MG63 (cell line): ENCODE measurements around the gene CDRT4. TPM values are rescaled to one million over a fixed set of nuclear protein-coding genes. Genes with fewer than 3 reads are reported as not detected.
A peak's percentile ranks its signal among the peaks of the same experiment; 100 is the strongest.
"Not testable (repeated sequence)": the region's sequence is repeated elsewhere in the genome, so short reads cannot be mapped to it uniquely, and the experiment has no call there.

Experiments
- DNase-seq: peaks from one replicate; pipeline ENCODE4 v3.0.0-alpha.2; 2020
- H3K27me3 ChIP-seq: fragments of 250-450 bp; sonication (Bioruptor Pico); 2 replicates; pipeline ENCODE4 v1.5.1; 2020; ENCODE audit warnings: mild to moderate bottlenecking, moderate library complexity
- H3K36me3 ChIP-seq: fragments of 250-450 bp; sonication (Bioruptor Pico); 2 replicates; pipeline ENCODE4 v1.5.1; 2020; ENCODE audit warnings: mild to moderate bottlenecking, moderate library complexity
- H3K4me3 ChIP-seq: fragments of 250-450 bp; sonication (Bioruptor Pico); 2 replicates; pipeline ENCODE4 v1.5.1; 2020; ENCODE audit warnings: mild to moderate bottlenecking, moderate library complexity
- H3K9me3 ChIP-seq: fragments of 250-450 bp; sonication (Bioruptor Pico); 2 replicates; pipeline ENCODE4 v1.5.1; 2020; ENCODE audit warnings: mild to moderate bottlenecking, moderate library complexity
- total RNA-seq: library from RNA; depleted of rRNA; stranded (reverse); fragments of >200 nt; shearing (Covaris generic); gene quantifications from 2 replicates; pipeline ENCODE4 v1.2.3, GENCODE V29; 2014; ENCODE audit warnings: low replicate concordance

CDRT4 gene
- total RNA-seq, 1 experiment from 2014 or later, result 2.9 TPM

GRCh38 chr17:15446036-15446435 lies 21.4 kb downstream of the CDRT4 start:
- no peak for DNase-seq
- no peaks in the 10 kb centered on the region for H3K36me3 ChIP-seq
- H3K27me3 ChIP-seq, result no peaks in the 10 kb centered on the region
- H3K4me3 ChIP-seq, result no peak overlapping the region
- H3K9me3 ChIP-seq, result no peaks in the 10 kb centered on the region

- DNase-seq, result no peak
- no peak overlapping the region for H3K4me3 ChIP-seq
- no peaks in the 10 kb centered on the region for H3K27me3 ChIP-seq
- no peaks in the 10 kb centered on the region for H3K9me3 ChIP-seq
- H3K36me3 ChIP-seq, result no peaks in the 10 kb centered on the region
These were observed 22.6 kb downstream of the CDRT4 start for GRCh38 chr17:15444805-15445204.

DNA sequence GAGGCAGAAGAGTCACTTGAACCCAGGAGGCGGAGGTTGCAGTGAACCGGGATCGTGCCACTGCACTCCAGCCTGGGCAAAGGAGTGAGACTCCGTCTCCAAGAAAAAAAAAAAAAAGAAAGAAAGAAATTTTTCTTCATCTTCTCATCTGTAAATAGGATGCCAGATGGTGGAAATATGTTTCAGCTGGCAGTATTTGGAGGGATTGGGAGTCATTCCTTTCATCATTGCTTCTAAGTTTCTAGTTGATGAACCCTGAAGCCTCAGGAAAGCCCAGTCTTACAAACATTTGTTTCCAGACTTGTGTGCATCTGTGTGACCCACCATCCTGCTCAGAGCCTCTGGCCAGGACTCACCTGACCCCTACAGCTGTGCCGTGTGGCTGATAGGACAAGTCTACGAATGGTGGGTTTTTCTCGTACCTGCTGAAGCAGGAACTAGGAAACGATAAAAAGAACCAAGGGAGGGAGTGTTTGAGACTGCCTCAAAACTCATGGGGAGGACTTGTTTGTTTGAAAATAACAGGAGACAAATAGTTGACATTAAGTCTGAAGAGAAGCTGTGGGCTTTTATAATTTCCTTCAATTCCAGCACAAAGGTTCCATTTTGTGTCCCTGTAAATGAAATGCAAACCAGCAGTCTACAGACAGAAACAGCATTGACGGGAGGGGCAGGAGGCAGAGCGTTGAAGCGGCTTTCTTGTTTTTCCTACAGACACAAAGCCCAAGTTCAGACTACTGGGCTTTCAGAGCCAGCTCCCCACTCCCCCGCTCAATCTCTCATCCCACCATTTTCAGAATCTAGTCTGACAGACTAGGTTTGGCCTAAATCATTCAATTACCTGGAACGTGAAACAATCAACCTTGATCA lies 24.9 kb downstream of the CDRT4 start:
- no peaks in the 10 kb centered on the region for H3K9me3 ChIP-seq
- H3K36me3 ChIP-seq, result no peaks in the 10 kb centered on the region
- DNase-seq, result no peak
- H3K4me3 ChIP-seq, result no peak overlapping the region
- H3K27me3 ChIP-seq, result no peaks in the 10 kb centered on the region

- no peaks in the 10 kb centered on the region for H3K27me3 ChIP-seq
- H3K36me3 ChIP-seq, result no peaks in the 10 kb centered on the region
- no peak overlapping the region for H3K4me3 ChIP-seq
- DNase-seq, result no peak
- H3K9me3 ChIP-seq, result no peaks in the 10 kb centered on the region
These were observed 26.1 kb downstream of the CDRT4 start for GRCh38 chr17:15441315-15441714.

GRCh38 chr17:15440347-15440746 lies 27.1 kb downstream of the CDRT4 start:
- Histone ChIP-seq H3K36me3 (no peaks in the 10 kb centered on the region), H3K27me3 (no peaks in the 10 kb centered on the region), H3K9me3 (no peaks in the 10 kb centered on the region), H3K4me3 (no peak overlapping the region)
- DNase-seq, result no peak

GRCh38 chr17:15439205-15439985 lies 28.0 kb downstream of the CDRT4 start:
- not testable (repeated sequence) for DNase-seq

GRCh38 chr17:15438491-15439105 lies 28.8 kb downstream of the CDRT4 start:
- Histone ChIP-seq H3K36me3 (no peaks in the 10 kb centered on the region), H3K4me3 (no peak overlapping the region), H3K27me3 (no peaks in the 10 kb centered on the region), H3K9me3 (no peaks in the 10 kb centered on the region)
- no peak for DNase-seq

More at GRCh38 chr17:15439205-15439985, 28.0 kb downstream of the CDRT4 start:
- not testable (repeated sequence) for H3K36me3 ChIP-seq, H3K4me3 ChIP-seq, H3K9me3 ChIP-seq, H3K27me3 ChIP-seq

GRCh38 chr17:15437303-15437635 lies 30.2 kb downstream of the CDRT4 start:
- Histone ChIP-seq H3K9me3 (no peaks in the 10 kb centered on the region), H3K4me3 (no peak overlapping the region), H3K36me3 (no peaks in the 10 kb centered on the region), H3K27me3 (no peaks in the 10 kb centered on the region)
- DNase-seq, result no peak

GRCh38 chr17:15436473-15437302 lies 30.7 kb downstream of the CDRT4 start:
- no peaks in the 10 kb centered on the region for H3K36me3 ChIP-seq
- peak; percentile 62 for DNase-seq
- H3K27me3 ChIP-seq, result no peaks in the 10 kb centered on the region
- H3K4me3 ChIP-seq, result no peak overlapping the region
- no peaks in the 10 kb centered on the region for H3K9me3 ChIP-seq

DNA sequence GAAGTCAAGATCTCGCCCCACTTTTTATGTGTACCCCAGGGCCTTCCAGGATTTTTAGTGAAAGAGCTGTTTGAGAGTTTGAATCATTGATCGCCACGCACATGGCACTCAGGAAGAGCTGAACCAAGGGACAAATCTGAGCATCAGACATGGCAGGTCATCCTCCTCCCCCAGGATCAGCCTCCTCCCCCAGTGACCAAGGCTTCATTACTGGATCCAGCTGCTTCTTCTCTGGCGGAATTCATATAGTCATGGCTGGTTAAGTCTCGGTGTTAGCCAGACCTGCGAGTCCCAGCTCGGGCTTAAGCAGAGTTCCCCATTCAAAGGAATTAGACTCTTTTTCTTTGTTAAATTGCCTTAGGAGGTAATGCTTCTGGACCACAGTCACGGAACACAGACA lies 32.5 kb downstream of the CDRT4 start:
- Histone ChIP-seq H3K36me3 (no peaks in the 10 kb centered on the region), H3K4me3 (no peak overlapping the region), H3K27me3 (no peaks in the 10 kb centered on the region), H3K9me3 (no peaks in the 10 kb centered on the region)
- no peak for DNase-seq

GRCh38 chr17:15432807-15433611 lies 34.4 kb downstream of the CDRT4 start:
- DNase-seq, result no peak
- no peaks in the 10 kb centered on the region for H3K27me3 ChIP-seq
- no peak overlapping the region for H3K4me3 ChIP-seq
- no peaks in the 10 kb centered on the region for H3K9me3 ChIP-seq
- no peaks in the 10 kb centered on the region for H3K36me3 ChIP-seq

- no peaks in the 10 kb centered on the region for H3K9me3 ChIP-seq
- H3K27me3 ChIP-seq, result no peaks in the 10 kb centered on the region
- H3K36me3 ChIP-seq, result no peaks in the 10 kb centered on the region
- no peak overlapping the region for H3K4me3 ChIP-seq
- no peak for DNase-seq
These were observed 35.7 kb downstream of the CDRT4 start for GRCh38 chr17:15431766-15432165.

DNA sequence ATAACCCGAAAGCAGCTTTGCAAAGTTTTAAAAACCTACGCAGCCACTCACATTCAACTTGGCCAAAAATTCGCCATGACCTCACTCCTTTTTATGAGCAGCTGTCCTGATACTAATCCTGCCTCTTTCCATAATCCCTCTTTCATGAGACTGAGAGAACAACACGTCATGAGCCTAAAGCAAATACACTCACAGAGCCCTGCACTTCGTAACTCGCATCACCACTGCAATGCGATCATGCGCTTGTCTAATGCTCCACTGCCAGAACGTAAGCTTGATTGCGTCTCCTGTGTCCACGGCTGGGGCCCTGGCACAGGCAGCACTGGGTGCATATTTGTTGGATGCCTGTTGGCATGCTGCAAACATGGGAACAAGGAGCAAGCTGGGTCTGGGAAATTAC lies 36.2 kb downstream of the CDRT4 start:
- Histone ChIP-seq H3K9me3 (no peaks in the 10 kb centered on the region), H3K36me3 (no peaks in the 10 kb centered on the region), H3K27me3 (no peaks in the 10 kb centered on the region), H3K4me3 (no peak overlapping the region)
- no peak for DNase-seq

DNA sequence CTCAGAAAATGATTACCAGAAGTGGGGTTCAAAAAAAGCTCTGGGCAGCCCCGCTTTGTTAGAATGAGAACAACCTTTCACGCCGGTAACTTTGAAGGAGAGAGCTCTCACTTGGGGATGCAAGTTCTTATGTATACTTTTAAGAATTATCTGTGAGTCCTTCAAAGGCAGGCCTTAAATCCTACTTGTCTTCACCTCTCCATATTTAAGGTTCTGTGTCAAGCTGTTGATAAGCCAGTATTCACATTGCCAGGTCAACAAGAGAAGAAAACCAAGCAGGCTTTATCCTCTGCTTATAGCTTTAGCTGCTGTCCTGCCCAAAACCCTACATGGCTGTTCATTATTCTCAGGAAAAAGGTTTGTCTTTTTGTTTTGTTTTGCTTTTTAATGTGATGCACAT lies 42.9 kb downstream of the CDRT4 start:
- Histone ChIP-seq H3K36me3 (no peaks in the 10 kb centered on the region), H3K27me3 (no peaks in the 10 kb centered on the region), H3K4me3 (no peak overlapping the region), H3K9me3 (no peaks in the 10 kb centered on the region)
- no peak for DNase-seq

DNA sequence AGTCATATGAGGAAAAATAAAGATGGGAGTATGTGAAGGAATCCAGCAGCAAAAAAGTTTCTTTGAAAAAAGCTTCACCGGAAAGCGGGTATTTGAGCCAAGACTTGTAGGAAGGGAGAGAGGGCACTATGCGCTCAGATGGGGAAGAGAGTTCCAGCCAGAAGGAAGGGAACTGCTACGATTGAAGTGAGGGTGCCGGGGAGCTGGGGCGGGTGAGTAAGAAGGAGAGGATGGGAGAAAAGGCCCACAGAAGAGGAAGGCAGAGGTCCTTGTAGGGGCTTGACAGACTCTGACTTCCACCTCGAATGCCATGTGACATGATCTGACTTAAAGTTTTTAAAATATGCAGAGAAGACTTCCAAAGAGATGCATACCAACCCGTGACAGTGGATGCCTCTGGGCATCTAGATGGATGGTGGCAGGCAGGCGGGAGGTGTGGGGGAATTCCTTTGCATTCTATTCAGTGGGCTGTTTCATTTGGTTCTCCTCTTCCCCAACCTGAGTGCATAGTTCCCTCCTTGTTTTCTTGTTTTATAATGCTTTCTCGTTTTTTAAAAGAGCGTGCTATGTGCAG lies 44.9 kb downstream of the CDRT4 start:
- H3K9me3 ChIP-seq, result no peaks in the 10 kb centered on the region
- H3K27me3 ChIP-seq, result no peaks in the 10 kb centered on the region
- no peak for DNase-seq
- H3K36me3 ChIP-seq, result no peaks in the 10 kb centered on the region
- H3K4me3 ChIP-seq, result no peak overlapping the region

- Histone ChIP-seq H3K9me3 (no peaks in the 10 kb centered on the region), H3K36me3 (no peaks in the 10 kb centered on the region), H3K27me3 (no peaks in the 10 kb centered on the region), H3K4me3 (no peak overlapping the region)
- DNase-seq, result no peak
These were observed 48.6 kb downstream of the CDRT4 start for GRCh38 chr17:15418781-15419180.
